H4 (cell line): ENCODE measurements around the gene SPATC1L. TPM values are rescaled to one million over a fixed set of nuclear protein-coding genes. Genes with fewer than 3 reads are reported as not detected.

Experiments
- DNase-seq: peaks from one replicate; pipeline ENCODE4 v3.0.0-alpha.2; 2015; ENCODE audit warnings: low spot score
- total RNA-seq: library from RNA; depleted of rRNA; stranded (reverse); fragments of >200 nt; shearing (Covaris generic); gene quantifications from 2 replicates; pipeline ENCODE4 v1.2.3, GENCODE V29; 2014

SPATC1L gene
- total RNA-seq, 1 experiment from 2014 or later: 2.7 TPM

- DNase-seq: no peak
These were observed 47.4 kb downstream of the SPATC1L start for GRCh38 chr21:46136739-46137349.

GRCh38 chr21:46135782-46136395, 48.4 kb downstream of the SPATC1L start:
- DNase-seq: no peak

- DNase-seq: no peak
These were observed 52.2 kb downstream of the SPATC1L start for GRCh38 chr21:46131838-46132651.

- DNase-seq: no peak
These were observed 52.7 kb downstream of the SPATC1L start for GRCh38 chr21:46131588-46131837.

- no peak for DNase-seq
These were observed 53.2 kb downstream of the SPATC1L start for GRCh38 chr21:46130831-46131587.

- DNase-seq: no peak
These were observed 54.2 kb downstream of the SPATC1L start for GRCh38 chr21:46129846-46130651.

GRCh38 chr21:46128933-46129571, 55.2 kb downstream of the SPATC1L start:
- no peak for DNase-seq

GRCh38 chr21:46128106-46128932, 55.9 kb downstream of the SPATC1L start:
- DNase-seq: no peak

GRCh38 chr21:46127239-46128105, 56.8 kb downstream of the SPATC1L start:
- DNase-seq: no peak

- no peak for DNase-seq
These were observed 57.7 kb downstream of the SPATC1L start for GRCh38 chr21:46126309-46127238.

GRCh38 chr21:46125846-46126301, 58.4 kb downstream of the SPATC1L start:
- DNase-seq: no peak

- no peak for DNase-seq
These were observed 59.1 kb downstream of the SPATC1L start for GRCh38 chr21:46124926-46125845.

- no peak for DNase-seq
These were observed 60.0 kb downstream of the SPATC1L start for GRCh38 chr21:46124083-46124925.

- no peak for DNase-seq
These were observed 61.2 kb downstream of the SPATC1L start for GRCh38 chr21:46122758-46123683.

GRCh38 chr21:46122237-46122671, 62.0 kb downstream of the SPATC1L start:
- no peak for DNase-seq
